HEK293T (cell line): ENCODE data around the gene PODNL1.

Source experiments
- CTCF ChIA-PET: fragments of 350-600 bp; formaldehyde crosslinking; extraction: SDS; loops from one replicate; lab custom pipeline; 2021; ENCODE audit warnings: antibody characterized with exemption, inconsistent platforms; lab: Yijun Ruan, JAX
- POLR2A ChIA-PET: fragments of 350-600 bp; formaldehyde crosslinking; extraction: SDS; loops from one replicate; lab custom pipeline; 2020; ENCODE audit warnings: antibody characterized with exemption, inconsistent platforms; lab: Yijun Ruan, JAX
- DNase-seq: peaks from one replicate; pipeline ENCODE4 v3.0.0; 2012; ENCODE audit warnings: mixed read lengths; ENCODE audit errors: extremely low spot score
- ARNT ChIP-seq: fragments of 450-650 bp; IDR thresholded peaks from 2 replicates; pipeline ENCODE4 v1.6.1; 2017; ENCODE audit warnings: mild to moderate bottlenecking
- BHLHE40 ChIP-seq: fragments of 450-650 bp; IDR thresholded peaks from 2 replicates; pipeline ENCODE4 v1.6.1; 2016; ENCODE audit warnings: mild to moderate bottlenecking, moderate library complexity, borderline replicate concordance
- CTBP1 ChIP-seq: fragments of 450-650 bp; IDR thresholded peaks from 2 replicates; pipeline ENCODE4 v1.6.1; 2016; ENCODE audit warnings: borderline replicate concordance
- ELF4 ChIP-seq: fragments of 450-650 bp; IDR thresholded peaks from 2 replicates; pipeline ENCODE4 v1.6.1; 2017; ENCODE audit warnings: antibody characterized with exemption
- FOXA1 ChIP-seq: fragments of 450-650 bp; IDR thresholded peaks from 2 replicates; pipeline ENCODE4 v1.6.1; 2016; ENCODE audit warnings: mild to moderate bottlenecking
- FOXK2 ChIP-seq: fragments of 450-650 bp; IDR thresholded peaks from 2 replicates; pipeline ENCODE4 v1.6.1; 2016; ENCODE audit warnings: mild to moderate bottlenecking
- FOXM1 ChIP-seq: fragments of 450-650 bp; IDR thresholded peaks from 2 replicates; pipeline ENCODE4 v1.6.1; 2017; ENCODE audit warnings: mild to moderate bottlenecking, borderline replicate concordance
- HDGF ChIP-seq: fragments of 450-650 bp; IDR thresholded peaks from 2 replicates; pipeline ENCODE4 v1.6.1; 2017; ENCODE audit warnings: antibody characterized with exemption, borderline replicate concordance
- L3MBTL2 ChIP-seq: fragments of 450-650 bp; conservative IDR thresholded peaks from 2 replicates; pipeline ENCODE4 v1.6.1; 2016; ENCODE audit warnings: mild to moderate bottlenecking
- LEF1 ChIP-seq: fragments of 450-650 bp; IDR thresholded peaks from 2 replicates; pipeline ENCODE4 v1.6.1; 2017; ENCODE audit warnings: mild to moderate bottlenecking, borderline replicate concordance
- NFRKB ChIP-seq: fragments of 450-650 bp; IDR thresholded peaks from 2 replicates; pipeline ENCODE4 v1.6.1; 2016; ENCODE audit warnings: mild to moderate bottlenecking, moderate library complexity
- PKNOX1 ChIP-seq: fragments of 450-650 bp; IDR thresholded peaks from 2 replicates; pipeline ENCODE4 v1.6.1; 2016
- SP1 ChIP-seq: fragments of 450-650 bp; IDR thresholded peaks from 2 replicates; pipeline ENCODE4 v1.6.1; 2017
- SUZ12 ChIP-seq: fragments of 450-650 bp; IDR thresholded peaks from 2 replicates; pipeline ENCODE4 v1.6.1; 2016; ENCODE audit warnings: mild to moderate bottlenecking
- TARDBP ChIP-seq: fragments of 450-650 bp; IDR thresholded peaks from 2 replicates; pipeline ENCODE4 v1.6.1; 2016
- ZNF384 ChIP-seq: fragments of 450-650 bp; IDR thresholded peaks from 2 replicates; pipeline ENCODE4 v1.6.1; 2016

PODNL1 gene

DNA sequence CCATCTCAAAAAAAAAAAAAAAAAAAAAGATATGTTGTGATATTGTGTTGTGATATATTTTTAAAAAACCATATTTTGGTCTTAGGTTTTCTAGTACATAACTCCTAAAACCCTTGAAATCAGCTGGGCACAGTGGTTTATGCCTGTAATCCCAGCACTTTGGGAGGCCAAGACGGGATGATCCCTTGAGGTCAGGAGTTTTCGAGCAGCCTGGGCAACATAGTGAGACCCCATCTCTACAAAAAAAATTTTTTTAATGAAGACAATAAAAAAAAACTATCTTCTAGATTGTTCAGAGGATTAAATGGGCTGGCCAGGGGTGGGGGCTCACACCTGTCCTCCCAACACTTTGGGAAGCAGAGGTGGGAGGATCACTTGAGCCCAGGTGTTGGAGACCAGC lies 12.8 kb upstream of the PODNL1 start:
- CTCF ChIA-PET: interaction anchor here (1.2 kb wide), 1 partner anchor 164 kb away, joined by 3 read pairs; no protein-coding TSS in a partner anchor
- TF ChIP-seq FOXA1: no peak
- no peak for TF ChIP-seq PKNOX1
- no peak for TF ChIP-seq BHLHE40
- TF ChIP-seq ARNT: no peak
- TF ChIP-seq L3MBTL2: no peak
- TF ChIP-seq CTBP1: no peak
- TF ChIP-seq ELF4: no peak
- no peak for TF ChIP-seq FOXK2
- TF ChIP-seq TARDBP: no peak
- TF ChIP-seq SUZ12: no peak
- TF ChIP-seq HDGF: no peak
- TF ChIP-seq ZNF384: no peak
- TF ChIP-seq FOXM1: no peak
- TF ChIP-seq SP1: no peak
- no peak for TF ChIP-seq LEF1
- TF ChIP-seq NFRKB: no peak
- POLR2A ChIA-PET: interaction anchor here (1.2 to 1.6 kb wide), 3 partner anchors 15 to 123 kb away, joined by 3 to 5 read pairs (median 4); no protein-coding TSS in a partner anchor
- DNase-seq: no peak

DNA sequence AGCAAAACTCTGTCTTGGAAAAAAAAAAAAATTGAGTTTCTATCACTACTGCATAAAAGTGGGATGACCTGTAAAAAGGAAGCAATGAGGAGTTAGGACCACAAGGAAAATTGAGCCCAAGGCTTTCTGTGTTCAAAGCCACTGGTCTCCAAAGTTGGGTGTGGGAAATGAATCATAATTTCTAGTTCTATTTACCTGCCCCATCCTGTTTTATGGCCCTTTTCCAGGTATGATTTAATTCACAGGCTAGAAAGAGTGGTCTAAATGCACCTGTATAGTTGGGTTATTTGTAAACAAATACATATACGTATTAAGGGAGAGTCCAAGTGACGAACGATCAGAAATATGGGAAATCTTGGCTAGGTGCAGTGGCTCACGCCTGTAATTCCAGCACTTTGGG lies 8.2 kb upstream of the PODNL1 start:
- DNase-seq: no peak
- POLR2A ChIA-PET: no interaction called here
- TF ChIP-seq ARNT: no peak
- TF ChIP-seq HDGF: no peak
- no peak for TF ChIP-seq PKNOX1
- no peak for TF ChIP-seq L3MBTL2
- CTCF ChIA-PET: no interaction called here

DNA sequence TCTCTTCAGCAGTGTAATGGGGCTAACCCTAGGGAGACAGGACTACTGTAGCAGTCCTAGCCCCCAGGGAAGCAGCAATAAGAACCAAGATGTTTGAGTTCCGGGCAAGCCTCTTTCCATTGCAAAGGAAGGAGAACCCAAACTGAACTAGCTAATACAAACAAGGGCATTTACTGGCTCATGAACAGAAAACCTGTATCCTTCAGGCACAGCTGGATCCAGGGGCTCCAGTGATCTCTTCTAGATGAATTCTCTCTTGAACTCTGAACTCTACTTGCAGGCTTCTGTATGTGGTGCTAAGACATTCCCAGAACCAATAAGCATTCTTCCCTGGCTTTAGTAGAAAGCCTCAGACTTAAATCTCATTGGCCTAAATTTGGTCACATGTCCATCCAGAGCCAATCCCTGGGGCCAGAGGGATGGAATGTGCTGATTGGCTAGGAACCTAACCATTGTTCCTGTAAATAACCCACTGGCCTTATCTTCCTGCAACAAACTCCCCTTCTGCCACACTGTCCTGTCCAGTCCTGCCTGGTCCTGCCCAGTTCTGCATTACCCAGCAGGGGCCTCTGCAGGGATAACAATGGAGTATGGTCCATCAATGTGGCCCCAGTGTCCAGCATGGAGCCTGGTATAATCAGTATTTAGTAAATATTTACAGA lies 3.9 kb upstream of the PODNL1 start:
- POLR2A ChIA-PET: no interaction called here
- no peak for DNase-seq
- TF ChIP-seq FOXM1: no peak
- CTCF ChIA-PET: no interaction called here

DNA sequence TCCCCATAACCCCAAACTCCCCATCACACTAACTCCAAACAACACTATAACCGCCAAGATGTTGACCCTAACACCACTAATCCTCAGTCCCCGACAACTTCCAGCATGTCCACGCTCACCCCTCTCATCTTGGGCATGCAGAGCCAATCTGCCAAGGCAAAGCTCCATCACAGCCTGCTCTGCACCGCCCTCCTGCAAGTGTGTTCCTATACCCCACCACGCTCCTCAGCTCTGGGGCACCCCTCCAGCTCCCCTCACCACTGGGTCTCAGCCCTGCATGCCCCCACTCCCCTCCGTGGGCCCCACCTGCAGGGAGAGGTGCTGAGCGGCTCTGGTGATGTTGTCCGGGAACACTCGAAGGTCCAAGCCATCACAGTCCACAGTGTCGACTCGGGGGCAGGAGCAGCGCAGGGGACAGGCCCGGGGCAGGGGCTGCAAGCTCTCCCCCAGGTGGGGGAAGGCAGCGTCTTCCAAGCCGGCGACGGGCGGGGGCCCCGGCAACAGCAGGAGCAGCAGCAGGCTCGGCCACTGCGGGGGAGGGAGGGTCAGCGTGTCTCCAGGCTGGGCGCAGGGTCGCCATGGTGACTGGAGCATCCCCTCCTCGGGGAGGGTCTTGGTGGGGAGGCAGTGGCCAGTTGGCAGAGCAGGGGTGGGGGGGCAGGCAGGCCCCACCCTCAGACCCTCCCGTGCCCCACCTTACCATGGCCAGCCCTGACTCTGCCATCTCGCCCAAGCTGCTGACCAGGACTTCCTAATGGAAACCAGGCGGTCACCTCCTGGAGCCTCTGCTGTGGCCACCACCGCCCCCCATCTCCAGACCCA lies 527 bp downstream of the PODNL1 start:
- DNase-seq: no peak
- TF ChIP-seq NFRKB (no peak), CTBP1 (no peak), ARNT (no peak), SUZ12 (no peak), FOXK2 (no peak), ELF4 (no peak), HDGF (no peak), FOXA1 (no peak), SP1 (no peak), ZNF384 (no peak), L3MBTL2 (no peak), TARDBP (no peak), BHLHE40 (no peak)
- ChIA-PET POLR2A (interaction anchor here (1.8 kb wide), 1 partner anchor 15 kb away, joined by 6 read pairs; the partner anchor contains the start of gene DCAF15), CTCF (no interaction called here)

DNA sequence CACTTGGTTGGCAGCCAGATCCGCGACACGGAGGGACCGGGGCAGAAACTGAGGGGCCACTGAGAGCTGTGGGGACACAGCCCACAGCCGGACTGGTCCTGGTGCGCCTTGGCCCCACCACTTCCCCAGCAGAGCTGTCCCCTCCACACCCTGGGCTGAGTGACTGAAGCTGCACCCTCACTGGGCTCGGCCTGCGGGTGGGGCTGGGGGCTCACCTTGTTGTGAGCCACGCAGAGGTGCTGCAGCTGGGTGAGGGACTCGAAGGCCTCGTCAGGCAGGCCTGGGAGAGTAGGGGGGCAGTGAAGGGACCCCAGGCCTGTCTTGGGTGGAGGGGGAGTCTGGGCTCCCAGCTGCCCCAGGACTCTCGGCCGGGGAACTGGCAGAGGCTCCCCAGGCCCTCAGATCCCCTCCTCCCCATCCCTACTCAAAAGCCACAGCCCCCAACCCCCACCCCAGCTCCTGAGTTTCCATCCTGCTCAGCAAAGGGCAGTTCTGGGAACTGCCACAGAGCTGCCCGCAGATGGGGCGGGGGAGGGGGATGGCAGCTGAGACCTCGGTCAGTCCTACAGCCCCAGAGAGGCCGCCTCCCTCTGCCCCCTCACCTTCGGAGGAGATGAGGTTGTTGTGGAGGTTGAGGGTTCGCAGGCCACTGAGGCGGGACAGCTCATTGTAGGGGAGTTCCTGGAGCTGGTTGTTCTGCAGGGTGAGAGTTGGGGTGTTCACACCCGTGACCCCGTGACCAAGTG lies 2.3 kb downstream of the PODNL1 start:
- ChIA-PET POLR2A (interaction anchor here (0.9 kb wide), 1 partner anchor 16 kb away, joined by 3 read pairs; the partner anchor contains the start of gene DCAF15), CTCF (interaction anchor here (0.6 kb wide), 1 partner anchor 28 kb away, joined by 3 read pairs; no protein-coding TSS in a partner anchor)
- DNase-seq: no peak
- TF ChIP-seq FOXK2 (no peak), CTBP1 (no peak), HDGF (no peak), TARDBP (no peak), LEF1 (no peak), BHLHE40 (no peak), PKNOX1 (no peak), ELF4 (no peak), L3MBTL2 (no peak), SP1 (no peak), FOXA1 (no peak)

- DNase-seq: no peak
- ChIA-PET POLR2A (no interaction called here), CTCF (no interaction called here)
- TF ChIP-seq TARDBP (peak; percentile 82), NFRKB (no peak)
Measured at GRCh38 chr19:13934785-13935109, 3.5 kb downstream of the PODNL1 start.
